Endothelial cell of umbilical vein (primary cell): ENCODE results near the gene UVRAG. TPM values are rescaled to one million over a fixed set of nuclear protein-coding genes. Genes with fewer than 3 reads are reported as not detected.

Source experiments
- BruUV-seq: library from RNA; stranded (reverse); fragments of 400-500 nt; replicated peaks from 2 replicates; lab custom pipeline; 2021; lab: Mats Ljungman, UMichigan
- CTCF ChIA-PET: fragments of 300-600, 350-600 bp; sonication (Branson Sonifier 250); formaldehyde crosslinking; loops from one replicate; lab custom pipeline; 2021; ENCODE audit warnings: antibody characterized with exemption, inconsistent platforms; lab: Charles Lee
- POLR2A ChIA-PET: fragments of 300-600, 350-600 bp; sonication (Branson Sonifier 250); formaldehyde crosslinking; loops from one replicate; lab custom pipeline; 2021; ENCODE audit warnings: antibody characterized with exemption, inconsistent platforms; lab: Charles Lee
- DNase-seq: peaks from one replicate; pipeline ENCODE4 v3.0.0-alpha.2; 2011; ENCODE audit warnings: low read depth, low spot score
- FAIRE-seq: peaks from 2 replicates; lab custom pipeline; 2011; peaks lifted over from hg19 to GRCh38; lab: Jason Lieb, UNC
- H2AFZ ChIP-seq: 2 replicates; pipeline ENCODE4 v1.6.0; 2012; ENCODE audit warnings: low read depth, low read length, control low read depth, inconsistent platforms
- H3K27ac ChIP-seq: 2 replicates; pipeline ENCODE4 v1.5.1; 2011; ENCODE audit warnings: low read depth, mild to moderate bottlenecking, control low read depth, low read length, moderate library complexity; ENCODE audit not compliant: insufficient read depth
- H3K27me3 ChIP-seq, 2 experiments: 2 replicates each; pipeline versions ENCODE4 v1.6.0 to v1.6.1; 2011; ENCODE audit warnings: low read length in 2 of 2, mixed read lengths in 1 of 2; ENCODE audit not compliant: control insufficient read depth in 2 of 2, insufficient read depth in 2 of 2
- H3K36me3 ChIP-seq, 2 experiments: 2 replicates in 1 of 2; 3 replicates in 1 of 2; pipeline ENCODE4 v1.5.1; 2011; ENCODE audit warnings: low read length in 2 of 2, mild to moderate bottlenecking in 1 of 2, moderate library complexity in 1 of 2; ENCODE audit not compliant: control insufficient read depth in 2 of 2, insufficient read depth in 2 of 2; ENCODE audit errors: extremely low read depth in 1 of 2
- H3K4me1 ChIP-seq: 3 replicates; pipeline ENCODE4 v1.5.1; 2011; ENCODE audit warnings: mild to moderate bottlenecking, low read length; ENCODE audit not compliant: control insufficient read depth, insufficient read depth; ENCODE audit errors: extremely low read depth
- H3K4me2 ChIP-seq: 2 replicates; pipeline ENCODE4 v1.6.1; 2011; ENCODE audit warnings: low read length, control low read depth, mixed read lengths; ENCODE audit not compliant: insufficient read depth
- H3K4me3 ChIP-seq, 3 experiments: fragments of 200-600 bp in 1 of 3; sonication (generic), shearing (Covaris generic) in 1 of 3; replicated peaks in 1 of 3; 2 replicates each; pipeline ENCODE4 v1.5.1; 2011 to 2016; ENCODE audit warnings: control low read depth in 3 of 3, low read length in 3 of 3, mild to moderate bottlenecking in 2 of 3, inconsistent platforms in 1 of 3, low read depth in 1 of 3, moderate library complexity in 1 of 3; ENCODE audit not compliant: insufficient read depth in 1 of 3
- H3K79me2 ChIP-seq: 2 replicates; pipeline ENCODE4 v1.6.0; 2012; ENCODE audit warnings: low read length, inconsistent platforms; ENCODE audit not compliant: control insufficient read depth, insufficient read depth
- H3K9ac ChIP-seq: replicated peaks from 2 replicates; pipeline ENCODE3; 2011; ENCODE audit warnings: low read length, control low read depth; ENCODE audit not compliant: insufficient read depth; ENCODE audit errors: extremely low read depth
- H3K9me1 ChIP-seq: replicated peaks from 3 replicates; pipeline ENCODE4 v1.6.0; 2011; ENCODE audit warnings: mild to moderate bottlenecking, low read length; ENCODE audit not compliant: control insufficient read depth, insufficient read depth; ENCODE audit errors: extremely low read depth
- H3K9me3 ChIP-seq: replicated peaks from 2 replicates; pipeline ENCODE4 v1.5.1; 2012; ENCODE audit warnings: low read length, inconsistent platforms; ENCODE audit not compliant: control insufficient read depth, insufficient read depth
- H4K20me1 ChIP-seq: replicated peaks from 2 replicates; pipeline ENCODE3; 2011; ENCODE audit warnings: mild to moderate bottlenecking, low read length; ENCODE audit not compliant: control insufficient read depth, insufficient read depth; ENCODE audit errors: extremely low read depth
- EZH2 ChIP-seq: IDR thresholded peaks from 2 replicates; pipeline ENCODE4 v1.6.1; 2012; ENCODE audit warnings: borderline replicate concordance, low read depth, mild to moderate bottlenecking, moderate library complexity, low read length, inconsistent platforms; ENCODE audit not compliant: severe bottlenecking
- FOS ChIP-seq: IDR thresholded peaks from 2 replicates; pipeline ENCODE4 v1.6.1; 2011; ENCODE audit warnings: mild to moderate bottlenecking, low read length, moderate library complexity, borderline replicate concordance; ENCODE audit not compliant: insufficient read depth
- JUN ChIP-seq: IDR thresholded peaks from 2 replicates; pipeline ENCODE4 v1.6.1; 2011; ENCODE audit warnings: borderline replicate concordance, low read depth; ENCODE audit not compliant: insufficient read length, insufficient read depth
- MAX ChIP-seq: IDR thresholded peaks from 2 replicates; pipeline ENCODE4 v1.6.1; 2011; ENCODE audit not compliant: insufficient read depth, insufficient read length
- dilution Hi-C: fragments of 300-500 bp; cut with MboI; formaldehyde crosslinking; loops from one replicate; pipeline ENCODE4 v1.15.0; 2019; ENCODE audit warnings: low sequenced_read_pairs; ENCODE audit not compliant: extremely low pct_ligation_motif_present
- intact Hi-C: fragments of 100-400 bp; cut with micrococcal nuclease; formaldehyde crosslinking; loops from one replicate; pipeline ENCODE4 v1.10.0; 2022
- polyA plus RNA-seq, 4 experiments: library from polyadenylated mRNA; depleted of rRNA in 3 of 4; stranded (reverse) in 3 of 4; unstranded in 1 of 4; fragments of >200 nt; gene quantifications; 2 replicates each; pipeline versions ENCODE4 v1.2.1 to v1.2.3, GENCODE V29; 2011 to 2012; ENCODE audit warnings: missing spikeins in 1 of 4
- total RNA-seq: library from RNA; stranded (reverse); gene quantifications from 2 replicates; pipeline ENCODE4 v1.2.3, GENCODE V29; 2021

UVRAG gene
- total and polyA plus RNA-seq, 2 donors (not counting 3 experiments of a cell fraction or from before 2014, with no cell fraction given): 21.2 to 65.6 TPM

DNA sequence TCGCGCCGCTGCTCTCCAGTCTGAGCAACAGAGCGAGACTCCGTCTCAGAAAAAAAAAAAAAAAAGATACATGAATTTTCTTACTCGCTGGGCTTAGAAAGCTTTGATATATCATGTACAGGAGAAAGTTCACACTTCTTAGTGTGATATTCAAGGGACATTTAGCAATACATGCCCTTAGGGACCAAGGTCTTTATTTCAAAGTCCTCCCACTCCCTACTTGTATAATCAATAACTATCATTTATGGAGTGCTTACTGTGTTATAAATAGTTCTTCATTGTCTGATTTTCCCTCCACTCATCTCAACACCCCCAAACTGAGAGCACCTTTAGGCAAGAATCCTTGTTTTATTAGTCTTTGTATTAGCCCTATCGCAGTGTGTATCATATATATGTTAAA, 103.3 kb downstream of the UVRAG start:
- peaks cover 10% of the 10 kb centered on the region for H4K20me1 ChIP-seq
- intact Hi-C loops (no loop called here), dilution Hi-C loops (no loop called here)
- H2AFZ ChIP-seq: no peak overlapping the region
- ChIA-PET CTCF (interaction anchor here (1.8 to 2.5 kb wide), 2 partner anchors 21 to 234 kb away, joined by 5 to 10 read pairs; no protein-coding TSS in a partner anchor), POLR2A (no interaction called here)
- no peaks in the 10 kb centered on the region for H3K27me3 ChIP-seq
- no peak for FAIRE-seq
- H3K9ac ChIP-seq: no peak overlapping the region
- peaks cover 2% of the 10 kb centered on the region for H3K9me1 ChIP-seq
- no TSS peak for BruUV-seq
- H3K4me2 ChIP-seq: no peak overlapping the region
- no peak overlapping the region for H3K4me3 ChIP-seq
- peaks cover 30% of the 10 kb centered on the region for H3K79me2 ChIP-seq
- TF ChIP-seq MAX (no peak), JUN (no peak)
- no peaks in the 10 kb centered on the region for H3K9me3 ChIP-seq
- peaks cover 4% of the 10 kb centered on the region for H3K4me1 ChIP-seq
- no peak for DNase-seq
- H3K36me3 ChIP-seq: peaks cover 2% of the 10 kb centered on the region in 2 experiments
- H3K27ac ChIP-seq: no peak overlapping the region

DNA sequence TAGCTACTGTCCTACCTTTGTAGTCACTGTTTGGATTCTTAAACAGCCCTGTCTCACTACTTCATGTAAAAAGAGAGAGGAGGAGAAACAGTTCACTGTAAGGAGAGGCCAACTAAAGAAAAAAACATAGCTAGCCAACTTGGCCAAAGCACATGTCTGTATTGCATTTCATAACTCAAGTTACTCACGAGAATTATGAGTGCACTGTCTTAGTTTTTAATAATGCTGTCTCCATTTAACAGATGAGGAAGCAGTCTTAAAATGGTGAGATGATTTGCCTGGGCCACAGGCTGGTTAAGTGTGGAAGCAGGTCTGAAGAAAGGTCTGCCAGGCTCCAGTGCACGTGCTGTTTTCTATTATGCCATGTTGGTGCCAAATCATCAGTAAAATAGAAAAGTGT, 104.5 kb downstream of the UVRAG start:
- Histone ChIP-seq H4K20me1 (peaks cover 11% of the 10 kb centered on the region), H3K9me3 (no peaks in the 10 kb centered on the region), H3K27ac (no peak overlapping the region), H3K9ac (no peak overlapping the region), H3K4me3 (no peak overlapping the region), H3K4me1 (peaks cover 5% of the 10 kb centered on the region), H3K36me3 (peaks cover 0 to 2% of the 10 kb centered on the region in 2 experiments), H3K79me2 (peaks cover 30% of the 10 kb centered on the region), H3K27me3 (no peaks in the 10 kb centered on the region), H3K4me2 (no peak overlapping the region), H2AFZ (no peak overlapping the region), H3K9me1 (peaks cover 4% of the 10 kb centered on the region)
- intact Hi-C loops (no loop called here), dilution Hi-C loops (no loop called here)
- BruUV-seq: no TSS peak
- no peak for FAIRE-seq
- POLR2A ChIA-PET: no interaction called here
- CTCF ChIA-PET: interaction anchor here (1.8 to 2.5 kb wide), 2 partner anchors 22 to 233 kb away, joined by 5 to 10 read pairs; no protein-coding TSS in a partner anchor
- TF ChIP-seq FOS (no peak), EZH2 (no peak), MAX (no peak), JUN (no peak)
- DNase-seq: no peak
